Erythroblast (primary cell): ENCODE results near the gene ATP4A.

Source experiments
- GATA1 ChIP-seq: IDR thresholded peaks from 2 replicates; pipeline ENCODE4 v1.6.1; 2011; ENCODE audit warnings: low read depth, mild to moderate bottlenecking, control low read depth, low read length, moderate library complexity
- POLR2A ChIP-seq: IDR thresholded peaks from 2 replicates; pipeline ENCODE4 v1.6.1; 2011; ENCODE audit warnings: mild to moderate bottlenecking, low read length

GRCh38 chr19:35559781-35560180 is 3.7 kb downstream of the ATP4A start:
- TF ChIP-seq POLR2A (no peak), GATA1 (no peak)
